Measurements from ENCODE around the gene SCFD1. TPM values are rescaled to one million over a fixed set of nuclear protein-coding genes. Genes with fewer than 3 reads are reported as not detected.

Gene SCFD1
- total and polyA plus RNA-seq, 2 donors from 2014 or later = 52.0 to 74.4 TPM

DNA sequence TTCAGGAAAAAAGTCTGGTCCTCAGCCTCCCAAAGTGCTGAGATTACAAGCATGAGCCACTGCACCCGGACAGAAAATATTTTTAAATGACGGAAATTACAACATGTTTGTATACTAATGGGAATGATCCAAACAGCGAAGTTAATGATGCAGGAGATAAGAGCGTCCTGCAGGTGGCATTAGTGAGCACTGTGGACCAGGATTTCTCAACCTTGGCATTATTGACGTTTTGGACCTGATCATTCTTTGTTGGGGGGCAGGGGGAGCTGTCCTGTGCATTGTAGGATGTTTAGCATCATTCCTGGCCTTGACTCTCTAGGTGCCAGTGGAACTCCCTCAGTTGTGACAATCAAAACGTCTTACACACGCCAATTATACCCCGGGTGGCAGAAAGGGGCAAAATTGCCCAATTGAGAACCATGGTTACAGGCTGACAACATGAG lies 34.1 kb downstream of the SCFD1 start:
- Histone ChIP-seq H3K27ac (ENCODE audit: low read depth in 2 of 2, low read length in 2 of 2) (no peak overlapping the region), H3K4me1 (ENCODE audit: control insufficient read depth in 2 of 3, insufficient read depth in 2 of 3, low read depth in 1 of 3, low read length in 3 of 3) (no peaks in the 10 kb centered on the region), H3K27me3 (ENCODE audit: control insufficient read depth, insufficient read depth, low read length) (no peaks in the 10 kb centered on the region), H3K9me3 (ENCODE audit: control insufficient read depth in 2 of 3, insufficient read depth in 1 of 3, low read length in 3 of 3) (no peaks in the 10 kb centered on the region), H3K9ac (ENCODE audit: low read length in 3 of 3) (no peak overlapping the region), H3K4me3 (ENCODE audit: low read length in 3 of 3) (no peak overlapping the region), H3K36me3 (ENCODE audit: control insufficient read depth in 2 of 3, insufficient read depth in 3 of 3, low read length in 3 of 3) (peaks cover 5 to 24% (median 17%) of the 10 kb centered on the region in 3 donors)
- TF ChIP-seq CTCF (IDR thresholded peaks at IDR 0.05; ENCODE audit: borderline replicate concordance, extremely low read depth, insufficient read depth) = peak; percentile 62
- intact Hi-C loops (cut with DNase I) = no loop called here
- FAIRE-seq (no peak), DNase-seq (peak in 1 of 5 donors; percentile 29)

GRCh38 chr14:30657050-30657449 lies 34.9 kb downstream of the SCFD1 start:
- Histone ChIP-seq H3K9me3 (ENCODE audit: control insufficient read depth in 2 of 3, insufficient read depth in 1 of 3, low read length in 3 of 3) (no peaks in the 10 kb centered on the region), H3K4me1 (ENCODE audit: control insufficient read depth in 2 of 3, insufficient read depth in 2 of 3, low read depth in 1 of 3, low read length in 3 of 3) (no peaks in the 10 kb centered on the region), H3K27me3 (ENCODE audit: control insufficient read depth, insufficient read depth, low read length) (no peaks in the 10 kb centered on the region), H3K4me3 (ENCODE audit: low read length in 3 of 3) (no peak overlapping the region), H3K36me3 (ENCODE audit: control insufficient read depth in 2 of 3, insufficient read depth in 3 of 3, low read length in 3 of 3) (peaks cover 2 to 17% (median 14%) of the 10 kb centered on the region in 3 donors), H3K27ac (ENCODE audit: low read depth in 2 of 2, low read length in 2 of 2) (no peak overlapping the region), H3K9ac (ENCODE audit: low read length in 3 of 3) (no peak overlapping the region)
- FAIRE-seq = no peak
- TF ChIP-seq CTCF (IDR thresholded peaks at IDR 0.05; ENCODE audit: borderline replicate concordance, extremely low read depth, insufficient read depth) = no peak
- no peak for DNase-seq
- intact Hi-C loops (cut with DNase I) = no loop called here

GRCh38 chr14:30657606-30658163 lies 35.6 kb downstream of the SCFD1 start:
- Histone ChIP-seq H3K27me3 (ENCODE audit: control insufficient read depth, insufficient read depth, low read length) (no peaks in the 10 kb centered on the region), H3K9ac (ENCODE audit: low read length in 3 of 3) (no peak overlapping the region), H3K4me1 (ENCODE audit: control insufficient read depth in 2 of 3, insufficient read depth in 2 of 3, low read depth in 1 of 3, low read length in 3 of 3) (no peaks in the 10 kb centered on the region), H3K27ac (ENCODE audit: low read depth in 2 of 2, low read length in 2 of 2) (no peak overlapping the region), H3K9me3 (ENCODE audit: control insufficient read depth in 2 of 3, insufficient read depth in 1 of 3, low read length in 3 of 3) (no peaks in the 10 kb centered on the region), H3K36me3 (ENCODE audit: control insufficient read depth in 2 of 3, insufficient read depth in 3 of 3, low read length in 3 of 3) (peaks cover 2 to 15% (median 14%) of the 10 kb centered on the region in 3 donors), H3K4me3 (ENCODE audit: low read length in 3 of 3) (no peak overlapping the region)
- intact Hi-C loops (cut with DNase I) = no loop called here
- FAIRE-seq (peak; percentile 73), DNase-seq (peak in 1 of 5 donors; percentile 13)
- peak; percentile 20 for TF ChIP-seq CTCF (IDR thresholded peaks at IDR 0.05; ENCODE audit: borderline replicate concordance, extremely low read depth, insufficient read depth)

GRCh38 chr14:30658645-30659044 lies 36.5 kb downstream of the SCFD1 start:
- intact Hi-C loops (cut with DNase I) = no loop called here
- Histone ChIP-seq H3K27me3 (ENCODE audit: control insufficient read depth, insufficient read depth, low read length) (no peaks in the 10 kb centered on the region), H3K4me3 (ENCODE audit: low read length in 3 of 3) (no peak overlapping the region), H3K4me1 (ENCODE audit: control insufficient read depth in 2 of 3, insufficient read depth in 2 of 3, low read depth in 1 of 3, low read length in 3 of 3) (no peaks in the 10 kb centered on the region), H3K27ac (ENCODE audit: low read depth in 2 of 2, low read length in 2 of 2) (no peak overlapping the region), H3K9me3 (ENCODE audit: control insufficient read depth in 2 of 3, insufficient read depth in 1 of 3, low read length in 3 of 3) (no peaks in the 10 kb centered on the region), H3K36me3 (ENCODE audit: control insufficient read depth in 2 of 3, insufficient read depth in 3 of 3, low read length in 3 of 3) (peaks cover 2 to 15% (median 9%) of the 10 kb centered on the region in 3 donors), H3K9ac (ENCODE audit: low read length in 3 of 3) (no peak overlapping the region)
- no peak for TF ChIP-seq CTCF (IDR thresholded peaks at IDR 0.05; ENCODE audit: borderline replicate concordance, extremely low read depth, insufficient read depth)
- no peak for FAIRE-seq
- DNase-seq = no peak

Data from kidney (tissue), 14 donors.